Right renal pelvis (tissue), 4 donors: ENCODE data around the gene BCR. TPM values are rescaled to one million over a fixed set of nuclear protein-coding genes. Genes with fewer than 3 reads are reported as not detected.

Source experiments
- DNase-seq, 4 donors: peaks; one replicate each; pipeline ENCODE4 v3.0.0-alpha.2; 2013; ENCODE audit warnings: low read depth in 4 of 4, low spot score in 3 of 4, missing footprints in 1 of 4
- polyA plus RNA-seq, 4 donors: library from polyadenylated mRNA; unstranded; fragments of 120-200 nt; gene quantifications; one replicate each; pipeline ENCODE4 v1.2.1, GENCODE V29; 2013; ENCODE audit not compliant: insufficient read length in 4 of 4

The BCR gene
- polyA plus RNA-seq, 4 donors, result 46.1 to 60.0 (median 51.6) TPM

DNA sequence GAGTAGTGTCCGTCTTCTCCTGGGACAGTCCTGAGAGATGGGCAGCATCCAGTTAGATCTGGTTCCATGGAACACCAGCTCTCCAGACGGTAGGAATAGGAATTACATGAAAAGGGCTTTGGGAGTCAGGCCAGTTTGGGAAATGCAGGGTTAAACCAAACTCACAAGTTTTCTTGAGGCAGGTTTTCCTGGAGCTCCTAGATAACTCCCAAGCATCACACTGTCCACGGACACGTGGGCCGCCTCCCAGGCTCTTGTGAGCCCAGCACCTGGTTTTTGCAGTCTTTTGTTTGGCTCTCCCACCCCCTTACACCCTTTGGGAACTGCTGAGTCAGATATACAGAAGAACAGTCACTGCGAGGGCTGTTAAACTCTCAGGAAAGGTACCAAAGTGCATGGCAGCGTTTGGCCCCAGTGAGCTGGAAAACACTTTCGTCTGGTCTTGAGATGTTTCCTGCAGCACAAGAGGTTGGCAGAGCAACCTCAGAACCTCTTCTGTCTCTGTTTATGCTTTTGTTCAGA is 90.0 kb downstream of the BCR start:
- DNase-seq, result no peak

DNA sequence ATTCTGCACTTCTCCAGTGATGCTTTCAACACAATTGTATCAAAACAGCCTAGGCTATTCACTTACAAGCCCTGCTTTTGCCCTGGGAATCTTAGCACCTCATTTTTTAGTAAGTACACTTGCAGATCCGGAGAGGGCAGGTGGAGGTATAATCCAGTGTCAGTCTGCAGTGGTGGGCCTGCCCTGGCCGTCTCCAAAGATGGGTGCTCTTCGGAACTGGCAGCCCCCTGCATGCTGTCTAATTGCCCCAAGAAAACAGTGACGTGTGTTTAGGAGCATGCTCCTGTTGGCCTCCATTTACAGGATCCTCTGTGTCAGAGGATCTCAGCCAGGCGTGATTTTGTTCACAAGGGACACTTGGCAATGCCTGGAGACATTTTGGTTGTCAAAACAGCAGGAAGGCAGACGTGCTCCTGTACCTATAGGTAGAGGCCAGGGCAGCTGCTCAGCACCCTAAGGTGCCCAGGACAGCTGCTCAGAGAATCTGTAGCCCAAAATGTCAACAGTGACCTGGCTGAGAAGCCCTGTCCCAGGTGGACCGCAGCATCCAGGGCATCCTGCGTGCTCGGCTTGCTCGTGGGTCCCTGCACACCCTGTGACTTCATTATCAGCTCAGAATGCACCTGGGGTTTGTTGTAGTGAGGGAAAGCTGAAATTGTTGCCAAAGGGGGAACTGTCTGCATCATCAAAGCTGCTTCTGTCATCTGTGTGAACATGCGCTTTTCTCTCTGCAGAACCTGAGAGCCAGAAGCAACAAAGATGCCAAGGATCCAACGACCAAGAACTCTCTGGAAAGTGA is 90.7 kb downstream of the BCR start:
- no peak for DNase-seq

DNA sequence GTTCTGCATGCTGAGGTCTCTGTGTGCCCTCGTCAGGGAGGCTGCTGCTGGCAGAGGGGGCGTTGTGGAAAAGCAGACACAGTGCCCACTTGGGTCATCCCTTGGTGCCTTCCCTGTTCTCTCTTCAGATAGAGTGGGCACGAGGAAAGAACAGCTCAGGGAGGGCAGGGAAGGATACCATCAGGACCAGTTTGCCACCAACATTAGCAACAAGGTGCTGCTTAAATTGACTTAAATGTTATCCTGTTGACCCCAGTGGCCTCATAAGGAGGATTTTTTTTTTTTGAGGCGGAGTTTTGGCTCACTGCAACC is 91.2 kb downstream of the BCR start:
- no peak for DNase-seq

DNA sequence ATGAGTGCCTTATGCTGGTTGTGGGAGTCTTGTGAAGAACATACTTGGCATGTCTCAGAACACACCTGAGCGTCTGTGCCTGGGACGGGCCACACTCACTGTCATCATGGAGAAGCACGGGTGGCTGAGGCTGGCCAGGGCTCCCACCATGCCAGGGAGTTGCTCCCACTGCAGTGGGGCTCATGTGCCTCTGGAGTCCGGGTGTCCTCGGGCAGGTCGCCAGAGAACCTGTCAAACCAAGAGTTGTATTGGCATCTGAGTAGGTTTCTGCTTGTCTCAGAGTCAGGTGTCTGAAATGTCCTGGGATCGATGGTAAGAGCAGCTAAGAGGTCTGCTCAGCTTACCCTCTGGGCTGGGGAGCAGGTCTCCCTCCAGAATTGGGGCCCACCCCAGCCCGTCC is 92.1 kb downstream of the BCR start:
- no peak for DNase-seq

- DNase-seq, result no peak
Measured at GRCh38 chr22:23272834-23273233, 92.5 kb downstream of the BCR start.

GRCh38 chr22:23273445-23274145 is 93.3 kb downstream of the BCR start:
- no peak for DNase-seq

DNA sequence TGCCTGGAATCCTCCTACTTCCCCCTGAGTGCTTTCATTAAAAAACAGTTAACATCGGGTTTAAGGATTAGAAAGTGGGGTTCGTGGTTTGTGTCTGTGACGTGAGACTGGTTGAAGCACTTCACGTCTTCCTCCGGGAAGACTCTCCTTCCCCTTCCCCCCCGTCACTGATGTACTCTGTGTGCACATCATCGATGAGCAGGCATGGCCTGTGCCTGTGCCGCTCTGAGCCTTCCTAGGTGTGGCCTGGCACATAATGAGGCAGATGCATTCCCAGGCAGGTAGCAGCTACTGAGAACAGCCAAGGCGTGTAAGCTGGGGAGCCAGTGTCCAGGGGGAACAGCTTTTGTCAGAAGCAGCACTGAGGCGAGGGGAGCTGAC is 93.8 kb downstream of the BCR start:
- DNase-seq, result no peak

- DNase-seq, result no peak
Measured at GRCh38 chr22:23274891-23275694, 94.8 kb downstream of the BCR start.

GRCh38 chr22:23275751-23276150 is 95.4 kb downstream of the BCR start:
- no peak for DNase-seq

- no peak for DNase-seq
Measured at GRCh38 chr22:23276656-23277582, 96.6 kb downstream of the BCR start.

- DNase-seq, result no peak
Measured at GRCh38 chr22:23277583-23278295, 97.4 kb downstream of the BCR start.

- no peak for DNase-seq
Measured at GRCh38 chr22:23278883-23279675, 98.8 kb downstream of the BCR start.

- DNase-seq, result no peak
Measured at GRCh38 chr22:23279781-23280180, 99.5 kb downstream of the BCR start.

DNA sequence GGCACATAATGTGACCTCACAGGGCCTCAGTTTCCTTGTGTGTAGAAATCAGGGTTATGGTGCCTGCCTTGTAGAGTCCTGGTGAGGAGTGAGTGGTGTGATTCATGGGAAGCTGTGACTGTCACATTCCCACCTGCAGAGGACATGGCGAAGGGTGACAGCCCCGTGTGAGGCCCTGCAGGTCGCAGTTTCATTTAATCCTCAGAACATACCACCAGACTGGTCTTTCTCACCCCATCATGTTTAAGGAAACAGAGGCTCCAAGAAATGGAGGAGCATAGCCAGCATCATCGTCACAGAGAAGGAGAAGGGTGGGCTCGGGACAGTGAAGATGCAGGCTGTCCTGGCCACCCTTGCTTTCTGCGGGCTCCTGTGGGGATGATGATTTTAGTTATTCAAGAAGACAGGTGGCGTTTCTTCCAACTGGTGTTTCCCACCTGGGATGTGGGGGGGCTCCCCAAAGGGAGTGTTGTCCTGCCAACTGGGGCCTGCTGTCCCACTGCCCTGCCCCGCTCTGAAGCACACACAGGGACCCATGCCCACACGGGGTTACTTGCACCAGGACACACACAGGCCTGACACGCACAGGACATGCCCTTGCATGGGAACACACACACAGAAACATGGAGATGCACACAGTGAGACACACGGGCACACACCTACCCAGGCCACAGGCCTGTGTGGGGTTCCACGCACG is 100.2 kb downstream of the BCR start:
- no peak for DNase-seq

GRCh38 chr22:23281053-23281405 is 100.7 kb downstream of the BCR start:
- no peak for DNase-seq

- peak; percentile 62 to 76 (median 67) for DNase-seq
Measured at GRCh38 chr22:23281406-23282088, 101.2 kb downstream of the BCR start.

GRCh38 chr22:23282089-23282501 is 101.8 kb downstream of the BCR start:
- DNase-seq, result no peak

- no peak for DNase-seq
Measured at GRCh38 chr22:23282516-23282915, 102.2 kb downstream of the BCR start.
